BJ (cell line): Measurements from ENCODE around the gene RFLNA. TPM values are rescaled to one million over a fixed set of nuclear protein-coding genes. Genes with fewer than 3 reads are reported as not detected.

Source experiments
- CTCF ChIA-PET: fragments of 350-600 bp; formaldehyde crosslinking; extraction: SDS; loops from one replicate; lab custom pipeline; 2021; ENCODE audit warnings: antibody characterized with exemption, inconsistent platforms; lab: Yijun Ruan, JAX
- POLR2A ChIA-PET: fragments of 300-600 bp; sonication (Branson Sonifier 250); formaldehyde crosslinking; extraction: SDS; loops from one replicate; lab custom pipeline; 2021; ENCODE audit warnings: antibody characterized with exemption; lab: Charles Lee
- DNase-seq: peaks from one replicate; pipeline ENCODE4 v3.0.0-alpha.2; 2011; ENCODE audit warnings: low read depth
- H3K27me3 ChIP-seq: 2 replicates; pipeline ENCODE4 v1.6.0; 2011; ENCODE audit warnings: low read length; ENCODE audit not compliant: control insufficient read depth, insufficient read depth
- H3K36me3 ChIP-seq: 2 replicates; pipeline ENCODE4 v1.5.1; 2011; ENCODE audit warnings: low read length; ENCODE audit not compliant: control insufficient read depth, insufficient read depth
- H3K4me3 ChIP-seq: 2 replicates; pipeline ENCODE4 v1.5.1; 2011; ENCODE audit warnings: low read depth, mild to moderate bottlenecking, control low read depth, low read length
- polyA plus RNA-seq: library from polyadenylated mRNA; depleted of rRNA; stranded (reverse); fragments of >200 nt; gene quantifications from 2 replicates; pipeline ENCODE4 v1.2.3, GENCODE V29; 2011
- TF ChIP-seq, protein P1 (sequence below): IDR thresholded peaks from 2 replicates; pipeline ENCODE4 v1.5.1; 2011; ENCODE audit warnings: low read depth, mild to moderate bottlenecking, control low read depth, inconsistent platforms, low read length, moderate library complexity; ENCODE audit not compliant: insufficient read depth

RFLNA gene
- polyA plus RNA-seq, 1 experiment, result not detected

DNA sequence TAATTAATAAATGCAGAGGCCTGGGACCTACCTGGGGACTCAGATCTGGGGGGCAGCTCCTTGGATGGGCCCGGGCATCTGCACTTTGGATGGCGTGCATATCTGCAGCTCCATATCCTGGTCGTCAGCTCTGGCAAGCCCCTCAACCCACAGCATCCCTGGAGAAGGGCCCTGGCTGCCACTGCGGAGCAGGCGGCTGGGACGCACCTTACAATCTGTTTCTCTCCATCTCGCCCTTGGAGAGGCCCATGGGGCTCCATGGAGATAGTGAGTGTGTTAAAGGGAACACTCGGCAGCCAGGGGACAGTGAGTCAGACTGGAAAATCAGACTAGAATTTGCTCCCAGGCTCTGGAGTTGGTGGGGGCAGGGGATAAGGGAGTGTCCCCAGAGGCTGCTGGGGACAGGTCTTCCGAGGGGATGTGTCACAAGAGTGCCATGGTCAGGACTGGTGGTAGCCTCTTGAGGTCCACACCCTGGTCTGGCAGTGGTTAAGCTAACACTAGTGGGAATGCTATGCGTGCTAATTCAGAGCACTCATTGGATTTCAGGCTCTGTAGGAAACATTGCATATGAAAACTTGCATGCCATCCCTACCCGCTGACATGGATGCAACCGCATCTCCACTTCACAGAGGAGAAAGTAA, 21.5 kb downstream of the RFLNA start:
- Histone ChIP-seq H3K36me3 (no peaks in the 10 kb centered on the region), H3K27me3 (peaks cover 2% of the 10 kb centered on the region; the same call in 1 of the 2 replicates), H3K4me3 (no peak overlapping the region)
- no peak for DNase-seq
- TF ChIP-seq, protein P1, sequence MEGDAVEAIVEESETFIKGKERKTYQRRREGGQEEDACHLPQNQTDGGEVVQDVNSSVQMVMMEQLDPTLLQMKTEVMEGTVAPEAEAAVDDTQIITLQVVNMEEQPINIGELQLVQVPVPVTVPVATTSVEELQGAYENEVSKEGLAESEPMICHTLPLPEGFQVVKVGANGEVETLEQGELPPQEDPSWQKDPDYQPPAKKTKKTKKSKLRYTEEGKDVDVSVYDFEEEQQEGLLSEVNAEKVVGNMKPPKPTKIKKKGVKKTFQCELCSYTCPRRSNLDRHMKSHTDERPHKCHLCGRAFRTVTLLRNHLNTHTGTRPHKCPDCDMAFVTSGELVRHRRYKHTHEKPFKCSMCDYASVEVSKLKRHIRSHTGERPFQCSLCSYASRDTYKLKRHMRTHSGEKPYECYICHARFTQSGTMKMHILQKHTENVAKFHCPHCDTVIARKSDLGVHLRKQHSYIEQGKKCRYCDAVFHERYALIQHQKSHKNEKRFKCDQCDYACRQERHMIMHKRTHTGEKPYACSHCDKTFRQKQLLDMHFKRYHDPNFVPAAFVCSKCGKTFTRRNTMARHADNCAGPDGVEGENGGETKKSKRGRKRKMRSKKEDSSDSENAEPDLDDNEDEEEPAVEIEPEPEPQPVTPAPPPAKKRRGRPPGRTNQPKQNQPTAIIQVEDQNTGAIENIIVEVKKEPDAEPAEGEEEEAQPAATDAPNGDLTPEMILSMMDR, result no peak
- CTCF ChIA-PET, result interaction anchor here (0.9 to 3.4 kb wide), 5 partner anchors 12 to 284 kb away, joined by 3 to 14 read pairs (median 7); no protein-coding TSS in a partner anchor
- POLR2A ChIA-PET, result no interaction called here

DNA sequence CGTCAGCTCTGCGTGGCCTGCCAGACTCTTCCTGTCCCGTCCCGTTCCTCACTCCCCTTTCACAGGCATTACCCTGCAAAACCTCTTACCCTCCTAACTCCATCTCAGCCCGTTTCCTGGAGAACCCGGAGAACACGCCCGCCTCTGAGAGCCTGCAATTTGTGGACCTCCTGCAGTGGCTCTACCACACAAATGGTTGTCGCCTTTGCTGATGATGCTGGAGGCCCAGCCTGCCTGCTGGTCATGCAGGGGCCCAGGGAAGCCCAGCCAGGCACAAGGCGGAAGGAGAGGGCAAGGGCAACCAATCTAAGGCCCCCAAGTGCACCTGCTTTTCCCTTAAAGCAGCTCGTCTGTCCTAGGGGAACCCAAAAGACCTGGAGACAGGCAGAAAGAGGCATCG, 22.5 kb downstream of the RFLNA start:
- Histone ChIP-seq H3K27me3 (peaks cover 2% of the 10 kb centered on the region; the same call in 1 of the 2 replicates), H3K36me3 (no peaks in the 10 kb centered on the region), H3K4me3 (no peak overlapping the region)
- DNase-seq, result no peak
- ChIA-PET CTCF (interaction anchor here (1.2 kb wide), 1 partner anchor 264 kb away, joined by 10 read pairs; no protein-coding TSS in a partner anchor), POLR2A (no interaction called here)
- TF ChIP-seq, protein P1, result no peak

DNA sequence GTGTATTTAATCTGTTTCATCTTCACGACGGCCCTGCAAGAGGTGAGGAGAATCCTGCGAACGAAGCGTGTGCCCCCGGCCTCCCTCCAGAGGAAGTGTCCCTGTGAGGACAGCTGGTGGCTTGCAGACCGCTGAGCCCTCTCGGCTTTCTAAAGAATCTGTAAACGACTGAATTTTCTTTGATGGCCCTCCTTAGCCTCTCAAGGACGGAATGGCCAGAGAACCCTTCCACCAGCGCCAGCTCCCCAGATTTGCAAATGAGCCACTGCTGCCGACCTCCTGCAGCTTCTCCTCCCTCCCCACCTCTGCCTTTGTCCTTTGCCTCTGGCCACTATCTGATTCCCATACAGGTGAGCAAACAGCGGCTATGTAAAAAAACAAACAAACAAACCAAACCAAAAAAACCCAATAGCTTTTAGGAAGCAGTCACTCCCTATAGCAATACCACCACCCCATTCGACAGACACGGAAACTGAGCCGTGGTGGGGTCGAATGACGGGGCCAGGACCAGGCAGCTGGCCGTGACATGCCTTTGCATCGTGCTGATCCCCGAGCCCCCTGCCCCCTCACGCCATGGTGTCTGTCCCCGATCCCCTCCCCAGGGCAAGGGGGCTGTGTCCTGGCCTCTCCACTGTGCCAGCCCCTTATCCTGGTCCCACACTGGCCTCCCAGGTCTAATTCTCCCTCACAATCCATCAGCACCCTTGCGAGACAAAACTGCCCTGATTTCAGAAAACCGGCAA, 23.6 kb downstream of the RFLNA start:
- ChIA-PET POLR2A (no interaction called here), CTCF (interaction anchor here (0.7 to 1.6 kb wide), 5 partner anchors 8 to 286 kb away, joined by 3 to 10 read pairs (median 4); no protein-coding TSS in a partner anchor)
- TF ChIP-seq, protein P1, result no peak
- H3K27me3 ChIP-seq, result peaks cover 2% of the 10 kb centered on the region; the same call in 1 of the 2 replicates
- DNase-seq, result no peak
- H3K4me3 ChIP-seq, result no peak overlapping the region
- no peaks in the 10 kb centered on the region; the same call in 1 of the 2 replicates for H3K36me3 ChIP-seq

DNA sequence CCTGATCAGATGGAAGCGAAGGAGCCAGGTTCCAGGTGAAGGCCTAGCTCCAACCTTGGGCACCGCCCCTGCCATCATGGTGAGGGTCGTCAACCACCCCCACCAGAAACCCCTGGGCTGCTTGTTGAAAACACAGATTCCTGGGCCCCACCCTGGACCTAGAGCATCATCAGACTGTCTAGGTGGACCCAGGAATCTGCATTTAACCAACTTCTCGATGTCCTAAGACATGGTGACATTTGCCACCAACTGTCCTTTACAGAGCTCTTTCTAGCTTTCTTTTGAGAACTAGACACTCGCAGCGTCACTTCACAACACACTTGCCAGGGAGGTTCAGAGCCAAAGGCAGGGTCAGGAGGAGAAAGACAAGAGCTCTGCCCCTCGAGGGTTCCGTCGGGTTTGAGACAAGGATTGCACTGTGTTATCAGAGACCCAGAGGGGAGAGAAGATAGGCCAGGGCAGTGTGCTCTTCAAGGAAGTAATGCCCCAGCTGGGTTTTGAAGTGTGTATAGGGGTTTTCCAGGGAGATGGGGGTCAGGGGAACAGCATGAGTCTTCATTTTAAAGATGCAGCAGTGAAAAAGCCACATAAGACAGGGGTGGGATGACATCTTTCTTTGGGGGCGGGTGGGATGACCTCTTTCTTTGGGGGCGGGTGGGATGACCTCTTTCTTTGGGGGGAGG, 24.6 kb downstream of the RFLNA start:
- ChIA-PET POLR2A (no interaction called here), CTCF (interaction anchor here (0.6 to 1.6 kb wide), 5 partner anchors 9 to 415 kb away, joined by 3 to 8 read pairs (median 3); no protein-coding TSS in a partner anchor)
- DNase-seq, result no peak
- H3K36me3 ChIP-seq, result peaks cover 10% of the 10 kb centered on the region
- no peak overlapping the region for H3K4me3 ChIP-seq
- H3K27me3 ChIP-seq, result peaks cover 2% of the 10 kb centered on the region; the same call in 1 of the 2 replicates
- TF ChIP-seq, protein P1, result no peak
